ENCODE measurements around the gene DAB2IP. TPM values are rescaled to one million over a fixed set of nuclear protein-coding genes. Genes with fewer than 3 reads are reported as not detected.

DAB2IP gene
- total and polyA plus RNA-seq, 4 donors, result 19.4 to 75.0 (median 28.7) TPM

- no peaks in the 10 kb centered on the region for H3K27me3 ChIP-seq (ENCODE audit: control insufficient read depth in 3 of 3, insufficient read depth in 3 of 3, low read length in 2 of 3)
- no peaks in the 10 kb centered on the region for H3K4me1 ChIP-seq (ENCODE audit: control insufficient read depth in 5 of 5, insufficient read depth in 5 of 5, low read length in 5 of 5)
- H3K9ac ChIP-seq (ENCODE audit: insufficient read depth in 1 of 2, low read length in 2 of 2), result no peak overlapping the region
- no peaks in the 10 kb centered on the region for H3K9me3 ChIP-seq (ENCODE audit: control insufficient read depth in 4 of 4, insufficient read depth in 3 of 4, low read length in 3 of 4)
- TF ChIP-seq, protein P1, sequence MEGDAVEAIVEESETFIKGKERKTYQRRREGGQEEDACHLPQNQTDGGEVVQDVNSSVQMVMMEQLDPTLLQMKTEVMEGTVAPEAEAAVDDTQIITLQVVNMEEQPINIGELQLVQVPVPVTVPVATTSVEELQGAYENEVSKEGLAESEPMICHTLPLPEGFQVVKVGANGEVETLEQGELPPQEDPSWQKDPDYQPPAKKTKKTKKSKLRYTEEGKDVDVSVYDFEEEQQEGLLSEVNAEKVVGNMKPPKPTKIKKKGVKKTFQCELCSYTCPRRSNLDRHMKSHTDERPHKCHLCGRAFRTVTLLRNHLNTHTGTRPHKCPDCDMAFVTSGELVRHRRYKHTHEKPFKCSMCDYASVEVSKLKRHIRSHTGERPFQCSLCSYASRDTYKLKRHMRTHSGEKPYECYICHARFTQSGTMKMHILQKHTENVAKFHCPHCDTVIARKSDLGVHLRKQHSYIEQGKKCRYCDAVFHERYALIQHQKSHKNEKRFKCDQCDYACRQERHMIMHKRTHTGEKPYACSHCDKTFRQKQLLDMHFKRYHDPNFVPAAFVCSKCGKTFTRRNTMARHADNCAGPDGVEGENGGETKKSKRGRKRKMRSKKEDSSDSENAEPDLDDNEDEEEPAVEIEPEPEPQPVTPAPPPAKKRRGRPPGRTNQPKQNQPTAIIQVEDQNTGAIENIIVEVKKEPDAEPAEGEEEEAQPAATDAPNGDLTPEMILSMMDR (IDR thresholded peaks at IDR 0.05; ENCODE audit: control extremely low read depth, extremely low read depth), result no peak
- DNase-seq (no peak), ATAC-seq (ENCODE audit: insufficient read depth, low FRiP score) (no peak)
- no peak overlapping the region for H3K27ac ChIP-seq (ENCODE audit: low read depth in 1 of 2, low read length in 1 of 2)
- no peaks in the 10 kb centered on the region for H3K36me3 ChIP-seq (ENCODE audit: control insufficient read depth in 4 of 4, insufficient read depth in 4 of 4, low read length in 4 of 4)
- 87 to 94% methylated on average over 2 of the region's 2 CpGs for WGBS, 2 donors
- no peak overlapping the region for H3K4me3 ChIP-seq
Observed at GRCh38 chr9:121797081-121797480, 145.6 kb downstream of the DAB2IP start.

- TF ChIP-seq, protein P1 (IDR thresholded peaks at IDR 0.05; ENCODE audit: control extremely low read depth, extremely low read depth), result no peak
- DNase-seq, result no peak
- Histone ChIP-seq H3K9ac (ENCODE audit: insufficient read depth in 1 of 2, low read length in 2 of 2) (no peak overlapping the region), H3K36me3 (ENCODE audit: control insufficient read depth in 4 of 4, insufficient read depth in 4 of 4, low read length in 4 of 4) (no peaks in the 10 kb centered on the region), H3K27me3 (ENCODE audit: control insufficient read depth in 3 of 3, insufficient read depth in 3 of 3, low read length in 2 of 3) (peaks cover 0 to 6% (median 0%) of the 10 kb centered on the region in 3 donors), H3K4me1 (ENCODE audit: control insufficient read depth in 5 of 5, insufficient read depth in 5 of 5, low read length in 5 of 5) (no peaks in the 10 kb centered on the region), H3K4me3 (no peak overlapping the region), H3K9me3 (ENCODE audit: control insufficient read depth in 4 of 4, insufficient read depth in 3 of 4, low read length in 3 of 4) (no peaks in the 10 kb centered on the region), H3K27ac (ENCODE audit: low read depth in 1 of 2, low read length in 1 of 2) (no peak overlapping the region)
- 76 to 88% methylated on average over 5 of the region's 5 CpGs for WGBS, 2 donors
- no peak for ATAC-seq (ENCODE audit: insufficient read depth, low FRiP score)
Observed at GRCh38 chr9:121798941-121799340, 147.5 kb downstream of the DAB2IP start.

DNA sequence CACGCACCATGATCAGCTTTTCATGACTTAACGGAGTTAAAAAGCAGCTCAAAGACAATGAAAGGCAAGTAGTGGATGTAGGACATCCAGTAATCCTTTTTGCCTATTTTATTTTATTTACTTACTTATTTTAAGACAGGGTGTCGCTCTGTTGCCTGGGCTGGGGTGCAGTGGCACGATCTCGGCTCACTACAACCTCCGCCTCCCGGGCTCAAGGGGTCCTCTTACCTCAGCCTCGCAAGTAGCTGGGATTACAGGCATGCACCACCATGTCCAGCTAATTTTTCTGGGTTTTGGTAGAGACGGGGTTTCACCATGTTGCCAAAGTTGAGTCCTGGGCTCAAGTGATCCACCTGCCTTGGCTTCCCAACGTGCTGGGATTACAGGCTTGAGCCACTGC lies 148.9 kb downstream of the DAB2IP start:
- no peaks in the 10 kb centered on the region for H3K9me3 ChIP-seq (ENCODE audit: control insufficient read depth in 4 of 4, insufficient read depth in 3 of 4, low read length in 3 of 4)
- TF ChIP-seq, protein P1 (IDR thresholded peaks at IDR 0.05; ENCODE audit: control extremely low read depth, extremely low read depth), result no peak
- H3K27me3 ChIP-seq (ENCODE audit: control insufficient read depth in 3 of 3, insufficient read depth in 3 of 3, low read length in 2 of 3), result peaks cover 0 to 6% (median 0%) of the 10 kb centered on the region in 3 donors
- ATAC-seq (ENCODE audit: insufficient read depth, low FRiP score) (no peak), DNase-seq (no peak)
- H3K4me3 ChIP-seq, result no peak overlapping the region
- no peaks in the 10 kb centered on the region for H3K4me1 ChIP-seq (ENCODE audit: control insufficient read depth in 5 of 5, insufficient read depth in 5 of 5, low read length in 5 of 5)
- no peaks in the 10 kb centered on the region for H3K36me3 ChIP-seq (ENCODE audit: control insufficient read depth in 4 of 4, insufficient read depth in 4 of 4, low read length in 4 of 4)
- WGBS, 2 donors, result 91 to 93% methylated on average over 10 of the region's 10 CpGs
- no peak overlapping the region for H3K9ac ChIP-seq (ENCODE audit: insufficient read depth in 1 of 2, low read length in 2 of 2)
- H3K27ac ChIP-seq (ENCODE audit: low read depth in 1 of 2, low read length in 1 of 2), result no peak overlapping the region

GRCh38 chr9:121801579-121801978 lies 150.1 kb downstream of the DAB2IP start:
- ATAC-seq (ENCODE audit: insufficient read depth, low FRiP score) (no peak), DNase-seq (no peak)
- no peaks in the 10 kb centered on the region for H3K4me1 ChIP-seq (ENCODE audit: control insufficient read depth in 5 of 5, insufficient read depth in 5 of 5, low read length in 5 of 5)
- no peak overlapping the region for H3K4me3 ChIP-seq
- peaks cover 0 to under 1% (median 0%) of the 10 kb centered on the region in 4 donors for H3K9me3 ChIP-seq (ENCODE audit: control insufficient read depth in 4 of 4, insufficient read depth in 3 of 4, low read length in 3 of 4)
- H3K27me3 ChIP-seq (ENCODE audit: control insufficient read depth in 3 of 3, insufficient read depth in 3 of 3, low read length in 2 of 3), result peaks cover 0 to 6% (median 0%) of the 10 kb centered on the region in 3 donors
- WGBS, 2 donors, result 68 to 78% methylated on average over 3 of the region's 3 CpGs
- no peaks in the 10 kb centered on the region for H3K36me3 ChIP-seq (ENCODE audit: control insufficient read depth in 4 of 4, insufficient read depth in 4 of 4, low read length in 4 of 4)
- no peak overlapping the region for H3K27ac ChIP-seq (ENCODE audit: low read depth in 1 of 2, low read length in 1 of 2)
- TF ChIP-seq, protein P1 (IDR thresholded peaks at IDR 0.05; ENCODE audit: control extremely low read depth, extremely low read depth), result no peak
- H3K9ac ChIP-seq (ENCODE audit: insufficient read depth in 1 of 2, low read length in 2 of 2), result no peak overlapping the region
